Thymus (tissue), 11 donors: Measurements from ENCODE around the gene QPRT. TPM values are rescaled to one million over a fixed set of nuclear protein-coding genes. Genes with fewer than 3 reads are reported as not detected.
"Not testable (repeated sequence)": the region's sequence is repeated elsewhere in the genome, so short reads cannot be mapped to it uniquely, and the experiment has no call there.

ENCODE experiments used
- DNase-seq, 9 donors: peaks; one replicate each; pipeline ENCODE4 v3.0.0-alpha.2; 2013; ENCODE audit warnings: low spot score in 9 of 9, low read depth in 6 of 9, missing footprints in 1 of 9
- H3K27ac ChIP-seq, 2 donors: one replicate each; pipeline ENCODE4 v1.5.1; 2013; ENCODE audit warnings: control low read depth in 1 of 2, low read depth in 1 of 2, low read length in 1 of 2, mild to moderate bottlenecking in 1 of 2, moderate library complexity in 1 of 2
- H3K27me3 ChIP-seq, 2 donors: one replicate each; pipeline ENCODE4 v1.5.1; 2013; ENCODE audit warnings: low read length in 1 of 2; ENCODE audit not compliant: control insufficient read depth in 2 of 2, insufficient read depth in 1 of 2
- H3K36me3 ChIP-seq, 2 donors: one replicate each; pipeline ENCODE4 v1.5.1; 2013; ENCODE audit warnings: low read length in 1 of 2, mild to moderate bottlenecking in 1 of 2, moderate library complexity in 1 of 2; ENCODE audit not compliant: control insufficient read depth in 2 of 2, insufficient read depth in 2 of 2
- H3K4me1 ChIP-seq, 2 donors: one replicate each; pipeline ENCODE4 v1.5.1; 2013; ENCODE audit warnings: low read length in 2 of 2; ENCODE audit not compliant: control insufficient read depth in 2 of 2, insufficient read depth in 2 of 2
- H3K4me3 ChIP-seq, 2 donors: one replicate each; pipeline ENCODE4 v1.5.1; 2013; ENCODE audit warnings: low read length in 2 of 2, control low read depth in 1 of 2, mild to moderate bottlenecking in 1 of 2
- H3K9me3 ChIP-seq, 2 donors: one replicate each; pipeline ENCODE4 v1.5.1; 2013; ENCODE audit warnings: low read length in 1 of 2, mild to moderate bottlenecking in 1 of 2; ENCODE audit not compliant: control insufficient read depth in 2 of 2, insufficient read depth in 1 of 2
- WGBS: extraction: QIAGEN DNeasy Blood & Tissue Kit; methylation state at CpG from one replicate; pipeline ENCODE4 v1.1.7; 2013; 5-methylcytosine and 5-hydroxymethylcytosine counted together
- polyA plus RNA-seq: library from polyadenylated mRNA; stranded (reverse); fragments of 200-250 nt; gene quantifications from one replicate; pipeline ENCODE4 v1.2.3, GENCODE V29; 2013
- total RNA-seq: library from RNA; stranded (reverse); fragments of 120-200 nt; gene quantifications from one replicate; pipeline ENCODE4 v1.2.4, GENCODE V29; 2013
- donor health status: healthy.

QPRT gene
- total and polyA plus RNA-seq, 2 donors: 8.6 to 16.9 TPM

DNA sequence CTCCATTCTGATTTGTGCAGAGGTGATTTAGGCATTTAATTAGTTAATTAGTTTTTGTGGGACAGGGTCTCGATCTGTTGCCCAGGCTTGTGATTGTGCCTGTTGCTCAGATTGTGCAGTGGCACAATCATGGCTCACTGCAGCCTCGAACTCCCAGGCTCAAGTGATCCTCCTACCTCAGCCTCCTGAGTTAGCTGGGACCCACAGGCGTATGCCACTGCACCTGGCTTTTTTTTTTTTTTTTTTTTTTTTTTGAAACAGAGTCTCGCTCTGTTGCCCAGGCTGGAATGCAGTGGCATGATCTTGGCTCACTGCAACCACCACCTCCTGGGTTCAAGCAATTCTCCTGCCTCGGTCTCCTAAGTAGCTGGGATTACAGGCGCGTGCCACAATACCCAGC is 25.1 kb upstream of the QPRT start:
- not testable (repeated sequence) for DNase-seq, H3K27ac ChIP-seq, H3K9me3 ChIP-seq, H3K4me3 ChIP-seq, H3K27me3 ChIP-seq, H3K36me3 ChIP-seq
- H3K4me1 ChIP-seq: peaks cover 0 to 11% of the 10 kb centered on the region in 2 donors
- 96% methylated on average over 7 of the region's 7 CpGs for WGBS

DNA sequence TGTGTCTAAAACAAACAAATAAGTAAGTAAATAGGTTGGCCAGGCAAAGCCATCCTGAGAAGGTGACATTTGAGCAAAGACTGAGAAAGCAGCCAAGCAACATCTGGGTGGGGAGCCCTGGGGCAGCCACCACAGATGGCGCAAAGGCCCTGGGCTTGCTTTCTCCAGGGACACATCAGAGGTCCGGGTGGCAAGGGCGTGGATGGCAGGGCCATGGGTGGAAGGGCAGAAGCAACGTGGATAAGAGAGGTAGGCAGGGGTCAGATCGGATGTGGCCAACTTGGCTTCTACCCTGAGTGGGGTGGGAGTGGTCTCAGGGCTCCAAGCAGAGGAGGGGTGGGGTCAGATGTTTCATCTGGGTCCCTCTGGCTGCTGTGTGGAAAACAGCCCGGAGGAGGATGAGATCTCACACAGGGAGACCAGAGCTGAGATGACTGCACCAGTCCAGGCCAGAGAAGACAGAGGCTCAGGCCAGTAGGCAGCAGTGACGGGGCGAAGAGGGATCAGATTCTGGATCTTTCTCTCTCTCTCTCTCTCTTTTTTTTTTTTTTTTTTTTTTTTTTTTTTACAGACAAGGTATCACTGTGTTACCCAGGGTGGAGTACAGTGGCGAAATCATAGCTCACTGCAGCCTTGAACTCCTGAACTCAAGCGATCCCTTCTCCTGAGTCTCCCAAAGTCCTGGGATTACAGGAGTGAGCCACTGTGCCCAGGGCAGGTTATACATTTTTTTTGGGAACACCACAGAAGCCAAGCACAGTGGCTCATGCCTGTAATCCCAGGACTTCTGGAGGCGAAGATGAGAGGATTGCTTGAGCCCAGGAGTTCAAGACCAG is 22.1 kb upstream of the QPRT start:
- Histone ChIP-seq H3K9me3 (no peaks in the 10 kb centered on the region), H3K27ac (no peak overlapping the region)
- WGBS: 93% methylated on average over 11 of the region's 11 CpGs

DNA sequence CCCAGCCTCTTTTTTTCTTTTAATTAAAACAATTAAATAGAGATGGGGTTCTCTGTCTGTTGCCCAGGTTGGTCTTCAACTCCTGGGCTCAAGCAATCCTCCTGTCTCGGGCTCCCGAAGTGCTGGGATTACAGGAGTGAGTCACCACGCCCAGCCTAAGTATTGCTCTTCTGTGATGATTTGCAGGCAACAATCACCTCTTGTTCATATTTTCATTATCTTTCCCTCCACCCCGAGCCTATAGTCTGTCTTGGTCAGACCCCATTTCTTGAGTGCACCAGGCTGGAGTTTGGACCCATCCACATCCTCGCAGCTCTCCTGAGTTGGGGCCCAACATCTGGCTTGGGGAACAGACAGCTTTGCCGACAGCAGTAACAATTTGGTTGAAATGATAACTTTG is 20.3 kb upstream of the QPRT start:
- H3K4me1 ChIP-seq: peaks cover 12 to 23% of the 10 kb centered on the region in 2 donors
- H3K27me3 ChIP-seq: no peaks in the 10 kb centered on the region
- DNase-seq: no peak
- 95% methylated on average over 6 of the region's 6 CpGs for WGBS
- no peaks in the 10 kb centered on the region for H3K36me3 ChIP-seq
- no peak overlapping the region for H3K4me3 ChIP-seq
- no peaks in the 10 kb centered on the region for H3K9me3 ChIP-seq
- H3K27ac ChIP-seq: no peak overlapping the region

More for the DNA sequence above, 22.1 kb upstream of the QPRT start:
- Histone ChIP-seq H3K27me3 (no peaks in the 10 kb centered on the region), H3K4me1 (peaks cover 6 to 12% of the 10 kb centered on the region in 2 donors), H3K4me3 (no peak overlapping the region), H3K36me3 (no peaks in the 10 kb centered on the region)
- no peak for DNase-seq

DNA sequence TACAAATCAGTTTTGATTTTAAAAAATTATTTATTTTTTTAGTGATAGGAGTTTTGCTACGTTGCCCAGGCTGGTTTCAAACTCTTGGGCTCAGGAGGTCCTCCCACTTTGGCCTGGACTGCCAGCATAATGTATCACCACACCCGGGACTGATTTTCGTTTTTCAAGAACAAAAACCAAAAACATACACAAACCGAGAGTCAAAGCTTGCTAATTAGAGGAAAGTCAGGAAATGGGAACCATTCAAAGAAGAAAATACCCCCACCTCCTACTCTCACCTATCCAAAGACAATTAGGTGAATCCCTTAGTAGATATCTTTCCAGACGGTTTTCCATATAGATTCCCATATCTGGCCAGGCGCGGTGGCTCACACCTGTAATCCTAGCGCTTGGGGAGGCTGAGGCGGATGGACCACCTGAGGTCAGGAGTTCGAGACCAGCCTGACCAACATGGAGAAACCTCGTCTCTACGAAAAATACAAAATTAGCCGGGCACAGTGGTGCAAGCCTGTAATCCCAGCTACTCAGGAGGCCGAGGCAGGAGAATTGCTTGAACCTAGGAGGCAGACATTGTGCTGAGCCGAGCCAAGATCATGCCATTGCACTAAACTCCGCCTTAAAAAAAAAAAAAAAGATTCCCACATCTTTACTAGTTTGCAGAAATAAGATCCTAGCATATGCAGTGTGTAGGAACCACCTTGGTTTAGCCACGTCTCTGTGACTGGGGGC is 16.8 kb upstream of the QPRT start:
- Histone ChIP-seq H3K4me3 (peak overlapping the region; percentile 96 to 97), H3K36me3 (peaks cover 0 to 20% of the 10 kb centered on the region in 2 donors), H3K27me3 (no peaks in the 10 kb centered on the region), H3K27ac (peak overlapping the region; percentile 92 to 97), H3K9me3 (peaks cover 0 to 4% of the 10 kb centered on the region in 2 donors), H3K4me1 (peaks cover 26 to 47% of the 10 kb centered on the region in 2 donors)
- 44% methylated on average over 17 of the region's 17 CpGs for WGBS
- DNase-seq: no peak

DNA sequence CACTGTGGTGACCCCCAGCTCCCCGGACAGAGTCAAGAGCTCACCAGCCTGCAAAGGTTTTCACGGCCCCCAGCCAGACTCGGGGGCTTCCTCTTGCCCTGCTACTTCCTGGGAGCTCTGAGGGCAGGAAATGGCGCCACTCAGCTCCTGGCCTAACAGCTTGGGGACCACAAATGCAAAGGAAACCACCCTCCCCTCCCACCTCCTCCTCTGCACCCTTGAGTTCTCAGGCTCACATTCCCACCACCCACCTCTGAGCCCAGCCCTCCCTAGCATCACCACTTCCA is 16.3 kb upstream of the QPRT start:
- Histone ChIP-seq H3K27me3 (no peaks in the 10 kb centered on the region), H3K4me3 (peak overlapping the region; percentile 96 to 97), H3K36me3 (peaks cover 2 to 24% of the 10 kb centered on the region in 2 donors), H3K4me1 (peaks cover 26 to 52% of the 10 kb centered on the region in 2 donors), H3K27ac (peak overlapping the region; percentile 92 to 97), H3K9me3 (peaks cover 0 to 4% of the 10 kb centered on the region in 2 donors)
- peak in 4 of 9 donors; percentile 55 to 86 (median 71) for DNase-seq
- 6% methylated on average over 4 of the region's 4 CpGs for WGBS

DNA sequence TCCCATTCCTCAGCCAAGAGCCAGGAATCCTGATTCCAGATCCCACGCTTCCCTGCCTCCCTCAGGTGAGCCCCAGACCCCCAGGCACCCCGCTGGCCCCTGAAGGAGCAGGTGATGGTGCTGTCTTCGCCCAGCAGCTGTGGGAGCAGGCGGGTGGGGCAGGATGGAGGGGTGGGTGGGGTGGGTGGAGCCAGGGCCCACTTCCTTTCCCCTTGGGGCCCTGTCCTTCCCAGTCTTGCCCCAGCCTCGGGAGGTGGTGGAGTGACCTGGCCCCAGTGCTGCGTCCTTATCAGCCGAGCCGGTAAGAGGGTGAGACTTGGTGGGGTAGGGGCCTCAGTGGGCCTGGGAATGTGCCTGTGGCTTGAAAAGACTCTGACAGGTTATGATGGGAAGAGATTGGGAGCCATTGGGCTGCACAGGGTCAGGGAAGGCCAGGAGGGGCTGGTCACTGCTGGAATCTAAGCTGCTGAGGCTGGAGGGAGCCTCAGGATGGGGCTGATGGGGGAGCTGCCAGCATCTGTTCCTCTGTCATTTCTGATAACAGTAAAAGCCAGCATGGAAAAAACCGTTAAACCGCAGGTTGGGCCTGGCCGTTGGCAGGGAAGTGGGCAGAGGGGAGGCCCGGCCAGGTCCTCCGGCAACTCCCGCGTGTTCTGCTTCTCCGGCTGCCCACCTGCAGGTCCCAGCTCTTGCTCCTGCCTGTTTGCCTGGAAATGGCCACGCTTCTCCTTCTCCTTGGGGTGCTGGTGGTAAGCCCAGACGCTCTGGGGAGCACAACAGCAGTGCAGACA is 15.8 kb upstream of the QPRT start, which contains the start of gene SPN:
Gene SPN, plus strand, starts transcription at position 232 of the 791 bp plus-strand sequence. Its CDS starts 482 bp downstream, at position 714.
- Histone ChIP-seq H3K4me3 (peak within 1 kb of the TSS; percentile 96 to 97), H3K4me1 (peaks cover 26 to 55% of the 10 kb centered on the region in 2 donors), H3K36me3 (peaks cover 7 to 29% of the 10 kb centered on the region in 2 donors), H3K27ac (peak within 1 kb of the TSS; percentile 96 to 97), H3K9me3 (peaks cover 0 to 4% of the 10 kb centered on the region in 2 donors), H3K27me3 (no peaks in the 10 kb centered on the region)
- peak in 6 of 9 donors; percentile 41 to 81 (median 66) for DNase-seq
- 7% methylated on average over 18 of the region's 18 CpGs for WGBS

DNA sequence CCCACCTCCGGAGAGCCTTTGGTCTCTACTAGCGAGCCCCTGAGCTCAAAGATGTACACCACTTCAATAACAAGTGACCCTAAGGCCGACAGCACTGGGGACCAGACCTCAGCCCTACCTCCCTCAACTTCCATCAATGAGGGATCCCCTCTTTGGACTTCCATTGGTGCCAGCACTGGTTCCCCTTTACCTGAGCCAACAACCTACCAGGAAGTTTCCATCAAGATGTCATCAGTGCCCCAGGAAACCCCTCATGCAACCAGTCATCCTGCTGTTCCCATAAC is 15.2 kb upstream of the QPRT start:
- WGBS: 4% methylated on average over 3 of the region's 3 CpGs
- no peaks in the 10 kb centered on the region for H3K27me3 ChIP-seq
- DNase-seq: no peak
- H3K27ac ChIP-seq: peak overlapping the region; percentile 96 to 97
- H3K4me3 ChIP-seq: peak overlapping the region; percentile 96 to 97
- H3K36me3 ChIP-seq: peaks cover 9 to 34% of the 10 kb centered on the region in 2 donors
- H3K9me3 ChIP-seq: peaks cover 0 to 4% of the 10 kb centered on the region in 2 donors
- H3K4me1 ChIP-seq: peaks cover 26 to 56% of the 10 kb centered on the region in 2 donors

DNA sequence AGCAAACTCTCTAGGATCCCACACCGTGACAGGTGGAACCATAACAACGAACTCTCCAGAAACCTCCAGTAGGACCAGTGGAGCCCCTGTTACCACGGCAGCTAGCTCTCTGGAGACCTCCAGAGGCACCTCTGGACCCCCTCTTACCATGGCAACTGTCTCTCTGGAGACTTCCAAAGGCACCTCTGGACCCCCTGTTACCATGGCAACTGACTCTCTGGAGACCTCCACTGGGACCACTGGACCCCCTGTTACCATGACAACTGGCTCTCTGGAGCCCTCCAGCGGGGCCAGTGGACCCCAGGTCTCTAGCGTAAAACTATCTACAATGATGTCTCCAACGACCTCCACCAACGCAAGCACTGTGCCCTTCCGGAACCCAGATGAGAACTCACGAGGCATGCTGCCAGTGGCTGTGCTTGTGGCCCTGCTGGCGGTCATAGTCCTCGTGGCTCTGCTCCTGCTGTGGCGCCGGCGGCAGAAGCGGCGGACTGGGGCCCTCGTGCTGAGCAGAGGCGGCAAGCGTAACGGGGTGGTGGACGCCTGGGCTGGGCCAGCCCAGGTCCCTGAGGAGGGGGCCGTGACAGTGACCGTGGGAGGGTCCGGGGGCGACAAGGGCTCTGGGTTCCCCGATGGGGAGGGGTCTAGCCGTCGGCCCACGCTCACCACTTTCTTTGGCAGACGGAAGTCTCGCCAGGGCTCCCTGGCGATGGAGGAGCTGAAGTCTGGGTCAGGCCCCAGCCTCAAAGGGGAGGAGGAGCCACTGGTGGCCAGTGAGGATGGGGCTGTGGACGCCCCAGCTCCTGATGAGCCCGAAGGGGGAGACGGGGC is 14.7 kb upstream of the QPRT start:
- H3K4me1 ChIP-seq: peaks cover 26 to 56% of the 10 kb centered on the region in 2 donors
- peaks cover 9 to 34% of the 10 kb centered on the region in 2 donors for H3K36me3 ChIP-seq
- peak overlapping the region; percentile 74 to 97 for H3K27ac ChIP-seq
- WGBS: 5% methylated on average over 35 of the region's 35 CpGs
- peak in 3 of 9 donors; percentile 42 to 66 (median 45) for DNase-seq
- H3K27me3 ChIP-seq: no peaks in the 10 kb centered on the region
- peaks cover 0 to 4% of the 10 kb centered on the region in 2 donors for H3K9me3 ChIP-seq
- H3K4me3 ChIP-seq: peak overlapping the region; percentile 96 to 97
